Nephron progenitor cell (in vitro differentiated cells): ENCODE data around the gene BCL3.

ENCODE experiments used
- DNase-seq: peaks from one replicate; pipeline ENCODE4 v3.0.0; 2021
- H3K27ac Mint-ChIP-seq: 2 replicates; pipeline ENCODE4 v1.8.0; 2021; ENCODE audit warnings: mild to moderate bottlenecking, moderate library complexity, mixed read lengths
- H3K27me3 Mint-ChIP-seq: 2 replicates; pipeline ENCODE4 v1.8.0; 2021; ENCODE audit warnings: mild to moderate bottlenecking, low read depth, mixed read lengths; ENCODE audit not compliant: poor library complexity
- H3K36me3 Mint-ChIP-seq: 2 replicates; pipeline ENCODE4 v1.8.0; 2021; ENCODE audit warnings: low read depth, mixed read lengths
- H3K4me1 Mint-ChIP-seq: 2 replicates; pipeline ENCODE4 v1.8.0; 2021; ENCODE audit warnings: mixed read lengths
- H3K4me3 Mint-ChIP-seq: 2 replicates; pipeline ENCODE4 v1.8.0; 2021; ENCODE audit warnings: mild to moderate bottlenecking, moderate library complexity, mixed read lengths
- H3K9me3 Mint-ChIP-seq: 2 replicates; pipeline ENCODE4 v1.8.0; 2021; ENCODE audit warnings: mild to moderate bottlenecking, moderate library complexity, mixed read lengths
- CTCF ChIP-seq: fragments of 200-600 bp; sonication (generic); IDR thresholded peaks from 2 replicates; pipeline ENCODE4 v1.5.0; 2021; ENCODE audit warnings: antibody characterized with exemption

The BCL3 gene

GRCh38 chr19:44807162-44807561, 58.7 kb downstream of the BCL3 start:
- H3K4me3 Mint-ChIP-seq: no peak overlapping the region
- H3K27ac Mint-ChIP-seq: no peak overlapping the region
- H3K4me1 Mint-ChIP-seq: peaks cover 61% of the 10 kb centered on the region
- H3K36me3 Mint-ChIP-seq: no peaks in the 10 kb centered on the region
- H3K9me3 Mint-ChIP-seq: no peaks in the 10 kb centered on the region
- no peak for TF ChIP-seq CTCF
- no peak for DNase-seq
- peaks cover 35% of the 10 kb centered on the region for H3K27me3 Mint-ChIP-seq

GRCh38 chr19:44807652-44808462, 59.3 kb downstream of the BCL3 start:
- Mint-ChIP-seq H3K9me3 (no peaks in the 10 kb centered on the region), H3K36me3 (no peaks in the 10 kb centered on the region), H3K27me3 (peaks cover 30% of the 10 kb centered on the region), H3K27ac (peak overlapping the region; percentile 66), H3K4me1 (peaks cover 65% of the 10 kb centered on the region), H3K4me3 (peak overlapping the region; percentile 78)
- peak; percentile 54 for TF ChIP-seq CTCF
- peak; percentile 74 for DNase-seq

GRCh38 chr19:44808463-44809371, 60.2 kb downstream of the BCL3 start, which contains the start of gene BCAM:
Gene BCAM (plus strand): TSS chr19:44809103. CDS start chr19:44809125, 22 bp downstream.
- peak; percentile 81 for DNase-seq
- Mint-ChIP-seq H3K27me3 (peaks cover 25% of the 10 kb centered on the region), H3K27ac (peak within 1 kb of the TSS; percentile 66), H3K9me3 (no peaks in the 10 kb centered on the region), H3K4me3 (peak within 1 kb of the TSS; percentile 80), H3K36me3 (peaks cover 3% of the 10 kb centered on the region), H3K4me1 (peaks cover 68% of the 10 kb centered on the region)
- TF ChIP-seq CTCF: no peak
